ENCODE measurements around the gene OR4D2. TPM values are rescaled to one million over a fixed set of nuclear protein-coding genes. Genes with fewer than 3 reads are reported as not detected.

The OR4D2 gene
- total and polyA plus RNA-seq, 2 experiments from 2014 or later: not detected

- TF ChIP-seq, protein P1, sequence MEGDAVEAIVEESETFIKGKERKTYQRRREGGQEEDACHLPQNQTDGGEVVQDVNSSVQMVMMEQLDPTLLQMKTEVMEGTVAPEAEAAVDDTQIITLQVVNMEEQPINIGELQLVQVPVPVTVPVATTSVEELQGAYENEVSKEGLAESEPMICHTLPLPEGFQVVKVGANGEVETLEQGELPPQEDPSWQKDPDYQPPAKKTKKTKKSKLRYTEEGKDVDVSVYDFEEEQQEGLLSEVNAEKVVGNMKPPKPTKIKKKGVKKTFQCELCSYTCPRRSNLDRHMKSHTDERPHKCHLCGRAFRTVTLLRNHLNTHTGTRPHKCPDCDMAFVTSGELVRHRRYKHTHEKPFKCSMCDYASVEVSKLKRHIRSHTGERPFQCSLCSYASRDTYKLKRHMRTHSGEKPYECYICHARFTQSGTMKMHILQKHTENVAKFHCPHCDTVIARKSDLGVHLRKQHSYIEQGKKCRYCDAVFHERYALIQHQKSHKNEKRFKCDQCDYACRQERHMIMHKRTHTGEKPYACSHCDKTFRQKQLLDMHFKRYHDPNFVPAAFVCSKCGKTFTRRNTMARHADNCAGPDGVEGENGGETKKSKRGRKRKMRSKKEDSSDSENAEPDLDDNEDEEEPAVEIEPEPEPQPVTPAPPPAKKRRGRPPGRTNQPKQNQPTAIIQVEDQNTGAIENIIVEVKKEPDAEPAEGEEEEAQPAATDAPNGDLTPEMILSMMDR (IDR thresholded peaks at IDR 0.05; ENCODE audit: poor library complexity): no peak
- TF ChIP-seq EZH2 (IDR thresholded peaks at IDR 0.05; ENCODE audit: borderline replicate concordance) (no peak), EZH2phosphoT487 (IDR thresholded peaks at IDR 0.05; ENCODE audit: low read depth, severe bottlenecking, unreplicated experiment) (no peak)
- Histone ChIP-seq H2AFZ (no peak overlapping the region), H3K9me3 (ENCODE audit: low read depth) (no peaks in the 10 kb centered on the region), H3K4me3 (no peak overlapping the region), H3K9me2 (replicated peaks; ENCODE audit: insufficient read depth) (no peaks in the 10 kb centered on the region), H3K4me2 (no peak overlapping the region), H3K36me3 (replicated peaks; ENCODE audit: insufficient read depth, low read depth) (no peaks in the 10 kb centered on the region), H3K27ac (no peak overlapping the region), H4K20me1 (ENCODE audit: insufficient read depth, poor library complexity, severe bottlenecking) (no peaks in the 10 kb centered on the region), H3K4me1 (ENCODE audit: insufficient read depth) (no peaks in the 10 kb centered on the region), H3K27me3 (no peaks in the 10 kb centered on the region), H3K79me2 (no peaks in the 10 kb centered on the region)
- DNase-seq (ENCODE audit: low spot score): no peak
- WGBS (ENCODE audit: low lambda C conversion rate, missing lambda C conversion rate): 89% methylated on average over 7 of the region's 7 CpGs
These were observed 29.8 kb downstream of the OR4D2 start for GRCh38 chr17:58196610-58197009.

GRCh38 chr17:58200024-58200633 is 33.3 kb downstream of the OR4D2 start:
- Histone ChIP-seq H3K9me3 (ENCODE audit: low read depth) (no peaks in the 10 kb centered on the region), H3K79me2 (no peaks in the 10 kb centered on the region), H3K36me3 (replicated peaks; ENCODE audit: insufficient read depth, low read depth) (no peaks in the 10 kb centered on the region), H3K4me1 (ENCODE audit: insufficient read depth) (no peaks in the 10 kb centered on the region), H3K4me2 (no peak overlapping the region), H3K27me3 (no peaks in the 10 kb centered on the region), H4K20me1 (ENCODE audit: insufficient read depth, poor library complexity, severe bottlenecking) (no peaks in the 10 kb centered on the region), H3K4me3 (no peak overlapping the region), H3K9me2 (replicated peaks; ENCODE audit: insufficient read depth) (no peaks in the 10 kb centered on the region), H3K27ac (no peak overlapping the region), H2AFZ (no peak overlapping the region)
- DNase-seq (ENCODE audit: low spot score): peak; percentile 59
- 57% methylated on average over 14 of the region's 14 CpGs for WGBS (ENCODE audit: low lambda C conversion rate, missing lambda C conversion rate)
- TF ChIP-seq, protein P1 (IDR thresholded peaks at IDR 0.05; ENCODE audit: poor library complexity): peak; percentile 42
- TF ChIP-seq EZH2 (IDR thresholded peaks at IDR 0.05; ENCODE audit: borderline replicate concordance) (no peak), EZH2phosphoT487 (IDR thresholded peaks at IDR 0.05; ENCODE audit: low read depth, severe bottlenecking, unreplicated experiment) (no peak)

DNA sequence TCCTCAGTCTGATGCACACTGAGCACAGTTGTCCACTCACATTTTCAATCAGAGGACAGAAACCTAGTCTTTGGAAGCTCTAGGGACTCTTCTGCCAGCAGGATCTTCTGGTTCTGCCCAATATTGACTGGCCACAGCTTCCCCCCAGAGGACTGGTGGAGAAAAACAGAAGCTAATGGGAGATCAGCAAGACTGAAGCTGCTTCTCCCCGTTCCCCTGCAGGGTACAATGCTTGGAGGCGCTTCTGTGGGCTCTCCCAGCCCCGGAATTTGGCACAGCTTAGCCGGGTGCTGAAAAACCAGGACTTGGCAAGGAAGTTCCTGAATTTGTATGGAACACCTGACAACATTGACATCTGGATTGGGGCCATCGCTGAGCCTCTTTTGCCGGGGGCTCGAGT is 36.1 kb downstream of the OR4D2 start:
- Histone ChIP-seq H3K4me1 (ENCODE audit: insufficient read depth) (no peaks in the 10 kb centered on the region), H3K4me2 (no peak overlapping the region), H3K27me3 (no peaks in the 10 kb centered on the region), H3K9me3 (ENCODE audit: low read depth) (no peaks in the 10 kb centered on the region), H4K20me1 (ENCODE audit: insufficient read depth, poor library complexity, severe bottlenecking) (no peaks in the 10 kb centered on the region), H3K9me2 (replicated peaks; ENCODE audit: insufficient read depth) (no peaks in the 10 kb centered on the region), H2AFZ (no peak overlapping the region), H3K79me2 (no peaks in the 10 kb centered on the region), H3K4me3 (no peak overlapping the region), H3K27ac (no peak overlapping the region), H3K36me3 (replicated peaks; ENCODE audit: insufficient read depth, low read depth) (no peaks in the 10 kb centered on the region)
- no peak for TF ChIP-seq EZH2 (IDR thresholded peaks at IDR 0.05; ENCODE audit: borderline replicate concordance)
- TF ChIP-seq, protein P1 (IDR thresholded peaks at IDR 0.05; ENCODE audit: poor library complexity): no peak
- no peak for TF ChIP-seq EZH2phosphoT487 (IDR thresholded peaks at IDR 0.05; ENCODE audit: low read depth, severe bottlenecking, unreplicated experiment)
- WGBS (ENCODE audit: low lambda C conversion rate, missing lambda C conversion rate): 93% methylated on average over 7 of the region's 7 CpGs
- no peak for DNase-seq (ENCODE audit: low spot score)

All from hepatocyte (in vitro differentiated cells).